GM18517 (cell line): Measurements from ENCODE around the gene RBMS3.
"Not testable (repeated sequence)": the region's sequence is repeated elsewhere in the genome, so short reads cannot be mapped to it uniquely, and the experiment has no call there.

Experiments used
- ATAC-seq: cut with Tn5 transposase; IDR thresholded peaks from one replicate; pipeline ENCODE4 v1.9.1; 2021; ENCODE audit warnings: mild to moderate bottlenecking, moderate library complexity; ENCODE audit not compliant: unreplicated experiment

RBMS3 gene

GRCh38 chr3:29382409-29382808 is 101.5 kb downstream of the RBMS3 start:
- no peak for ATAC-seq

- no peak for ATAC-seq
These were observed 102.0 kb downstream of the RBMS3 start for GRCh38 chr3:29382845-29383244.

GRCh38 chr3:29384640-29385039 is 103.8 kb downstream of the RBMS3 start:
- no peak for ATAC-seq

GRCh38 chr3:29385046-29385830 is 104.4 kb downstream of the RBMS3 start:
- ATAC-seq = no peak

GRCh38 chr3:29389362-29389761 is 108.5 kb downstream of the RBMS3 start:
- ATAC-seq = no peak

GRCh38 chr3:29392625-29393388 is 111.9 kb downstream of the RBMS3 start:
- ATAC-seq = no peak

GRCh38 chr3:29393946-29394345 is 113.1 kb downstream of the RBMS3 start:
- not testable (repeated sequence) for ATAC-seq

- ATAC-seq = no peak
These were observed 116.5 kb downstream of the RBMS3 start for GRCh38 chr3:29397406-29397805.

- no peak for ATAC-seq
These were observed 117.9 kb downstream of the RBMS3 start for GRCh38 chr3:29398787-29399186.

GRCh38 chr3:29406291-29406832 is 125.5 kb downstream of the RBMS3 start:
- no peak for ATAC-seq

- ATAC-seq = no peak
These were observed 127.8 kb downstream of the RBMS3 start for GRCh38 chr3:29408676-29409075.

GRCh38 chr3:29409409-29409808 is 128.5 kb downstream of the RBMS3 start:
- no peak for ATAC-seq

- no peak for ATAC-seq
These were observed 129.3 kb downstream of the RBMS3 start for GRCh38 chr3:29410220-29410619.

GRCh38 chr3:29410660-29411405 is 130.0 kb downstream of the RBMS3 start:
- ATAC-seq = no peak

GRCh38 chr3:29412110-29412509 is 131.2 kb downstream of the RBMS3 start:
- ATAC-seq = peak; percentile 59

GRCh38 chr3:29414468-29415224 is 133.8 kb downstream of the RBMS3 start:
- ATAC-seq = no peak

- no peak for ATAC-seq
These were observed 134.8 kb downstream of the RBMS3 start for GRCh38 chr3:29415482-29416223.

GRCh38 chr3:29416514-29416913 is 135.6 kb downstream of the RBMS3 start:
- no peak for ATAC-seq

- ATAC-seq = no peak
These were observed 139.2 kb downstream of the RBMS3 start for GRCh38 chr3:29420106-29420505.
